DOHH2 (cell line): ENCODE data around the gene RHCE.
"Not testable (repeated sequence)": the region's sequence is repeated elsewhere in the genome, so short reads cannot be mapped to it uniquely, and the experiment has no call there.

ENCODE experiments used
- H3F3A ChIP-seq: fragments of 200-600 bp; sonication (generic), shearing (Covaris generic); 2 replicates; pipeline ENCODE4 v1.6.0; 2016; ENCODE audit warnings: antibody characterized with exemption, mild to moderate bottlenecking; ENCODE audit not compliant: control insufficient read depth, insufficient read depth
- H3K27ac ChIP-seq: fragments of 200-600 bp; sonication (generic); 2 replicates; pipeline ENCODE4 v1.5.1; 2014; ENCODE audit warnings: low read depth, mild to moderate bottlenecking, low read length, moderate library complexity
- H3K27me3 ChIP-seq: fragments of 200-600 bp; sonication (generic); 2 replicates; pipeline ENCODE4 v1.6.1; 2014; ENCODE audit warnings: mild to moderate bottlenecking, low read length, mixed read lengths; ENCODE audit not compliant: control insufficient read depth
- H3K36me3 ChIP-seq: fragments of 200-600 bp; sonication (generic); 2 replicates; pipeline ENCODE4 v1.6.1; 2014; ENCODE audit warnings: mild to moderate bottlenecking, low read length, moderate library complexity, mixed read lengths; ENCODE audit not compliant: control insufficient read depth
- H3K4me1 ChIP-seq: fragments of 200-600 bp; sonication (generic); 2 replicates; pipeline ENCODE4 v1.6.1; 2014; ENCODE audit warnings: mild to moderate bottlenecking, low read length, mixed read lengths; ENCODE audit not compliant: control insufficient read depth
- H3K4me2 ChIP-seq: fragments of 200-600 bp; sonication (generic); 2 replicates; pipeline ENCODE4 v1.6.0; 2014; ENCODE audit warnings: mild to moderate bottlenecking, low read length, moderate library complexity
- H3K4me3 ChIP-seq: fragments of 200-600 bp; sonication (generic); 2 replicates; pipeline ENCODE4 v1.5.1; 2014; ENCODE audit warnings: mild to moderate bottlenecking, low read length, mixed read lengths
- H3K79me2 ChIP-seq: fragments of 200-600 bp; sonication (generic); 2 replicates; pipeline ENCODE4 v1.6.1; 2014; ENCODE audit warnings: mild to moderate bottlenecking, low read length, mixed read lengths; ENCODE audit not compliant: control insufficient read depth
- H3K9me2 ChIP-seq: fragments of 200-600 bp; sonication (generic); replicated peaks from 2 replicates; pipeline ENCODE4 v1.6.1; 2014; ENCODE audit warnings: mild to moderate bottlenecking, low read length, mixed read lengths; ENCODE audit not compliant: control insufficient read depth
- H3K9me3 ChIP-seq: fragments of 200-600 bp; sonication (generic); 2 replicates; pipeline ENCODE4 v1.6.1; 2014; ENCODE audit warnings: antibody characterized with exemption, low read length, mixed read lengths; ENCODE audit not compliant: control insufficient read depth, insufficient read depth
- H4K20me1 ChIP-seq: fragments of 200-600 bp; sonication (generic); 2 replicates; pipeline ENCODE4 v1.6.0; 2014; ENCODE audit warnings: low read depth, mild to moderate bottlenecking, antibody characterized with exemption, low read length, moderate library complexity; ENCODE audit not compliant: control insufficient read depth, insufficient read depth
- EZH2phosphoT487 ChIP-seq: fragments of 200-600 bp; sonication (generic); IDR thresholded peaks from 2 replicates; pipeline ENCODE4 v1.6.1; 2017; ENCODE audit warnings: borderline replicate concordance, mild to moderate bottlenecking, antibody characterized with exemption, low read length, moderate library complexity, mixed read lengths
- TF ChIP-seq, protein P1 (sequence below): fragments of 200-600 bp; sonication (generic); IDR thresholded peaks from one replicate; pipeline ENCODE4 v1.5.1; 2014; ENCODE audit warnings: antibody characterized with exemption, mild to moderate bottlenecking, low read depth, low read length; ENCODE audit not compliant: poor library complexity, severe bottlenecking

RHCE gene

DNA sequence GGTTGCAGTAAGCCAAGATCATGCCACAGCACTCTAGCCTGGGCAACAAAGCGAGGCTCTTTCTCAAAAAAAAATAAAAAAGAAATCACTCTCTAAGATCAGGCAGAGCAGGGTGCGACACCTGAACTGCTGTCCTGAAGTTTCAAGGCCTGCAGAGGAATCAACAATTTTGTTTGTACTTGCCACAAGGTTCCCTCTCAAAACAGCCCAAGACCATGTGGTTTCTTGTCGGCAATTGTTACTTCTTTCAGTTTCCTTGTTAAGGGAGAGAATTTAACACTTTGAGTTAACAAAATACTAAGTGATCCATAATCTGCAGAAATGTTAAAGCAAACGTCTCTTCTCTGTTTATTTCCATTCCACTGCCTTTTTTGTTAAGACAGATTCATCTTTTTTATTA is 46.6 kb upstream of the RHCE start:
- H3K27ac ChIP-seq, result no peak overlapping the region
- H3K4me2 ChIP-seq, result no peak overlapping the region
- H3K36me3 ChIP-seq, result peaks cover 46% of the 10 kb centered on the region
- no peaks in the 10 kb centered on the region for H3K9me2 ChIP-seq
- H3K9me3 ChIP-seq, result no peaks in the 10 kb centered on the region
- H3K4me1 ChIP-seq, result no peaks in the 10 kb centered on the region
- no peak for TF ChIP-seq EZH2phosphoT487
- TF ChIP-seq, protein P1, sequence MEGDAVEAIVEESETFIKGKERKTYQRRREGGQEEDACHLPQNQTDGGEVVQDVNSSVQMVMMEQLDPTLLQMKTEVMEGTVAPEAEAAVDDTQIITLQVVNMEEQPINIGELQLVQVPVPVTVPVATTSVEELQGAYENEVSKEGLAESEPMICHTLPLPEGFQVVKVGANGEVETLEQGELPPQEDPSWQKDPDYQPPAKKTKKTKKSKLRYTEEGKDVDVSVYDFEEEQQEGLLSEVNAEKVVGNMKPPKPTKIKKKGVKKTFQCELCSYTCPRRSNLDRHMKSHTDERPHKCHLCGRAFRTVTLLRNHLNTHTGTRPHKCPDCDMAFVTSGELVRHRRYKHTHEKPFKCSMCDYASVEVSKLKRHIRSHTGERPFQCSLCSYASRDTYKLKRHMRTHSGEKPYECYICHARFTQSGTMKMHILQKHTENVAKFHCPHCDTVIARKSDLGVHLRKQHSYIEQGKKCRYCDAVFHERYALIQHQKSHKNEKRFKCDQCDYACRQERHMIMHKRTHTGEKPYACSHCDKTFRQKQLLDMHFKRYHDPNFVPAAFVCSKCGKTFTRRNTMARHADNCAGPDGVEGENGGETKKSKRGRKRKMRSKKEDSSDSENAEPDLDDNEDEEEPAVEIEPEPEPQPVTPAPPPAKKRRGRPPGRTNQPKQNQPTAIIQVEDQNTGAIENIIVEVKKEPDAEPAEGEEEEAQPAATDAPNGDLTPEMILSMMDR, result no peak
- no peak overlapping the region for H3K4me3 ChIP-seq
- H3F3A ChIP-seq, result no peaks in the 10 kb centered on the region
- 0 out of 2 replicates have a peak, but pooled peaks cover 3% of the 10 kb centered on the region for H4K20me1 ChIP-seq
- peaks cover 80% of the 10 kb centered on the region for H3K79me2 ChIP-seq
- H3K27me3 ChIP-seq, result no peaks in the 10 kb centered on the region

DNA sequence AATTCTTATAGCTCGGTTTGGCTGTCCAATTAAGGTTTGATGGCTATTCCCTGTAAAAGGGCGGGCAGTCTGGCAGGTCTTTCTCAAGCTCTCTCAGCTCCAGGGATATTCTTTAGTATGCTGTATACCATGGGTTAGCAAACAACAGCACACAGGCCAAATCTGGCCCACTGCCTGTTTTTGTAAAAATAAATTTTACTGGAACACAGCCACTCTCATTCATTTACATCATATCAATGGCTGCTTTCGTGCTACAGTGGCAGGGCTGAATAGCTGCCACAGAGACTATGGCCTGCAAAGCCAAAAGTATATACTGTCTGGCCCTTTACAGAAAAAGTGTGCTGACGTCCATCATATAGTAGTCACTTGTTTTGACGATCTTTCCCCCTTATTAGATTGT is 42.1 kb upstream of the RHCE start:
- Histone ChIP-seq H3F3A (peaks cover 3% of the 10 kb centered on the region; the same call in 1 of the 2 replicates), H3K79me2 (peaks cover 60% of the 10 kb centered on the region), H3K9me2 (no peaks in the 10 kb centered on the region), H3K4me1 (no peaks in the 10 kb centered on the region), H3K4me2 (no peak overlapping the region), H3K27ac (no peak overlapping the region), H4K20me1 (no peaks in the 10 kb centered on the region; the same call in 1 of the 2 replicates), H3K27me3 (no peaks in the 10 kb centered on the region), H3K9me3 (no peaks in the 10 kb centered on the region), H3K36me3 (peaks cover 59% of the 10 kb centered on the region), H3K4me3 (no peak overlapping the region)
- TF ChIP-seq EZH2phosphoT487, result no peak
- TF ChIP-seq, protein P1, result no peak

DNA sequence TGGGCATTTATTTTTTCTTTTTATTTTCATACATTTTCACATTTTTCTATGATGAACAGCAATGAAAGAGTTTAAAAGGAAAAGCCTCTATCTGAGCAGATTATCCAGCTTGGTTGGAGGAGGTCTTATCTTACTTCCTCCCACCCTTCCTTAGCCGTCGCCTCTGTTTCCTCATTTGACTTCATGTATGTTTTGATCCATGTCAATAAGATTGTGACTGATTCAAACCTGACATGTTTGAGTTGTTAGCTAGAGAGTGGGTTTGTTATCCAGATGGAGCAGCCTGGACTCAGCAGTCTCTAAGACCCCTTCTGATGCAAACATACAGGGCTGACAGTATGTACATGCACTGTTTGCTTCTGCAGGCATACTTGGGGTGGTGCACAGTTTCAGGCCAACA is 41.2 kb upstream of the RHCE start:
- peaks cover 3% of the 10 kb centered on the region; the same call in 1 of the 2 replicates for H3F3A ChIP-seq
- TF ChIP-seq, protein P1, result no peak
- no peak for TF ChIP-seq EZH2phosphoT487
- no peak overlapping the region for H3K4me3 ChIP-seq
- no peaks in the 10 kb centered on the region for H3K9me3 ChIP-seq
- no peaks in the 10 kb centered on the region for H3K27me3 ChIP-seq
- H3K27ac ChIP-seq, result no peak overlapping the region
- no peaks in the 10 kb centered on the region for H3K4me1 ChIP-seq
- peaks cover 52% of the 10 kb centered on the region for H3K79me2 ChIP-seq
- no peaks in the 10 kb centered on the region; the same call in 1 of the 2 replicates for H4K20me1 ChIP-seq
- no peaks in the 10 kb centered on the region for H3K9me2 ChIP-seq
- H3K4me2 ChIP-seq, result no peak overlapping the region
- H3K36me3 ChIP-seq, result peaks cover 64% of the 10 kb centered on the region

DNA sequence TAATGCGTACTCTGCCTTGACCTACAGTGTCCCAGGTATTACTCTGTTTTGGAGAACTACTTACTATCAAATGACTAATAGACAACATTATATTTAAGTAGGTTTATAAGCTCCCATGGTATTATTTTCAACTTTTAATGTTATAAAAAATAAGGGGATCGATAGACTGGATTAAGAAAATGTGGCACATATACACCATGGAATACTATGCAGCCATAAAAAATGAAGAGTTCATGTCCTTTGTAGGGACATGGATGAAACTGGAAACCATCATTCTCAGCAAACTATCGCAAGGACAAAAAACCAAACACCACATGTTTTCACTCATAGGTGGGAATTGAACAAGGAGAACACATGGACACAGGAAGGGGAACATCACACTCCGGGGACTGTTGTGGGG is 40.2 kb upstream of the RHCE start:
- not testable (repeated sequence) for H3F3A ChIP-seq, H3K27ac ChIP-seq, H3K4me1 ChIP-seq, H3K9me2 ChIP-seq, H3K27me3 ChIP-seq, H3K4me2 ChIP-seq, H3K4me3 ChIP-seq, H4K20me1 ChIP-seq, H3K9me3 ChIP-seq
- Histone ChIP-seq H3K79me2 (peaks cover 45% of the 10 kb centered on the region), H3K36me3 (peaks cover 66% of the 10 kb centered on the region)
